ENCODE results near the gene KLHDC4.

- TF ChIP-seq CTCF (conservative IDR thresholded peaks at IDR 0.05; ENCODE audit: low read length): no peak
- no peak for TF ChIP-seq EZH2phosphoT487 (IDR thresholded peaks at IDR 0.05; ENCODE audit: borderline replicate concordance, low read depth, low read length)
Measured at GRCh38 chr16:87677830-87678229, 88.0 kb downstream of the KLHDC4 start.

Data from OCI-LY7 (cell line).